Fibroblast of lung (primary cell): Measurements from ENCODE around the gene ZP3. TPM values are rescaled to one million over a fixed set of nuclear protein-coding genes. Genes with fewer than 3 reads are reported as not detected.

Experiments used
- DNase-seq, 2 donors: peaks; one replicate each; pipeline versions ENCODE4 v3.0.0 to v3.0.0-alpha.2; 2010; ENCODE audit warnings: low read depth in 2 of 2
- H2AFZ ChIP-seq: 2 replicates; pipeline ENCODE4 v1.5.1; 2012; ENCODE audit warnings: low read length, control low read depth, inconsistent platforms
- H3K27ac ChIP-seq: 2 replicates; pipeline ENCODE4 v1.5.1; 2011; ENCODE audit warnings: low read length, control low read depth; ENCODE audit not compliant: insufficient read depth
- H3K27me3 ChIP-seq: 2 replicates; pipeline ENCODE4 v1.5.1; 2011; ENCODE audit warnings: mild to moderate bottlenecking, low read length; ENCODE audit not compliant: control insufficient read depth, insufficient read depth
- H3K36me3 ChIP-seq: 2 replicates; pipeline ENCODE4 v1.5.1; 2011; ENCODE audit warnings: low read length; ENCODE audit not compliant: control insufficient read depth, insufficient read depth
- H3K4me1 ChIP-seq: 2 replicates; pipeline ENCODE4 v1.5.1; 2011; ENCODE audit warnings: low read length; ENCODE audit not compliant: control insufficient read depth, insufficient read depth; ENCODE audit errors: extremely low read depth
- H3K4me2 ChIP-seq: 2 replicates; pipeline ENCODE4 v1.5.1; 2011; ENCODE audit warnings: low read length, control low read depth; ENCODE audit not compliant: insufficient read depth; ENCODE audit errors: extremely low read depth
- H3K4me3 ChIP-seq, 4 experiments: fragments of 200-600 bp in 1 of 4; sonication (generic) in 1 of 4; replicated peaks in 1 of 4; 2 replicates each; pipeline ENCODE4 v1.5.1; 2011 to 2016; ENCODE audit warnings: low read length in 4 of 4, low read depth in 3 of 4, mild to moderate bottlenecking in 3 of 4, control low read depth in 2 of 4, inconsistent platforms in 1 of 4, mixed read lengths in 1 of 4; ENCODE audit not compliant: insufficient read depth in 1 of 4; ENCODE audit errors: control extremely low read depth in 1 of 4
- H3K79me2 ChIP-seq: 2 replicates; pipeline ENCODE4 v1.5.1; 2012; ENCODE audit warnings: mild to moderate bottlenecking, low read length, inconsistent platforms; ENCODE audit not compliant: control insufficient read depth, insufficient read depth
- H3K9ac ChIP-seq: 2 replicates; pipeline ENCODE4 v1.5.1; 2011; ENCODE audit warnings: mild to moderate bottlenecking, low read length, control low read depth; ENCODE audit not compliant: insufficient read depth
- H3K9me3 ChIP-seq: 2 replicates; pipeline ENCODE4 v1.5.1; 2012; ENCODE audit warnings: low read depth, low read length; ENCODE audit not compliant: control insufficient read depth, insufficient read depth
- H4K20me1 ChIP-seq: 2 replicates; pipeline ENCODE4 v1.5.1; 2011; ENCODE audit warnings: low read length; ENCODE audit not compliant: control insufficient read depth, insufficient read depth; ENCODE audit errors: extremely low read depth
- EZH2 ChIP-seq: IDR thresholded peaks from 2 replicates; pipeline ENCODE4 v1.5.1; 2012; ENCODE audit warnings: low read length, control low read depth, mild to moderate bottlenecking; ENCODE audit errors: missing control alignments
- polyA plus RNA-seq, 2 donors: library from polyadenylated mRNA; depleted of rRNA in 1 of 2; stranded (reverse) in 1 of 2; unstranded in 1 of 2; fragments of >200 nt; gene quantifications; 2 replicates each; pipeline ENCODE4 v1.2.1, GENCODE V29; 2011 to 2012; ENCODE audit warnings: missing spikeins in 1 of 2
- total RNA-seq: library from RNA; depleted of rRNA; stranded (reverse); fragments of >200 nt; gene quantifications from 2 replicates; pipeline ENCODE4 v1.2.1, GENCODE V29; 2014
- TF ChIP-seq, protein P1 (sequence below), 2 donors: IDR thresholded peaks in 1 of 2; conservative IDR thresholded peaks in 1 of 2; 1 replicate in 1 of 2; 2 replicates in 1 of 2; pipeline ENCODE4 v1.5.1; 2011 to 2012; ENCODE audit warnings: low read length in 2 of 2, control low read depth in 1 of 2, inconsistent platforms in 1 of 2, low read depth in 1 of 2, mild to moderate bottlenecking in 1 of 2

Gene ZP3
- total and polyA plus RNA-seq, 2 donors (not counting 1 experiment from before 2014, with no cell fraction given), result 1.4 to 2.6 TPM

- H2AFZ ChIP-seq, result no peak overlapping the region
- H3K4me3 ChIP-seq, result peak overlapping the region in 2 of 4 experiments; percentile 16 to 44
- peaks cover 9% of the 10 kb centered on the region for H3K4me1 ChIP-seq
- H3K27me3 ChIP-seq, result no peaks in the 10 kb centered on the region
- peak overlapping the region; percentile 92 for H3K27ac ChIP-seq
- DNase-seq, result no peak
- H3K79me2 ChIP-seq, result no peaks in the 10 kb centered on the region
- H3K9me3 ChIP-seq, result no peaks in the 10 kb centered on the region
- no peak for TF ChIP-seq EZH2
- TF ChIP-seq, protein P1, sequence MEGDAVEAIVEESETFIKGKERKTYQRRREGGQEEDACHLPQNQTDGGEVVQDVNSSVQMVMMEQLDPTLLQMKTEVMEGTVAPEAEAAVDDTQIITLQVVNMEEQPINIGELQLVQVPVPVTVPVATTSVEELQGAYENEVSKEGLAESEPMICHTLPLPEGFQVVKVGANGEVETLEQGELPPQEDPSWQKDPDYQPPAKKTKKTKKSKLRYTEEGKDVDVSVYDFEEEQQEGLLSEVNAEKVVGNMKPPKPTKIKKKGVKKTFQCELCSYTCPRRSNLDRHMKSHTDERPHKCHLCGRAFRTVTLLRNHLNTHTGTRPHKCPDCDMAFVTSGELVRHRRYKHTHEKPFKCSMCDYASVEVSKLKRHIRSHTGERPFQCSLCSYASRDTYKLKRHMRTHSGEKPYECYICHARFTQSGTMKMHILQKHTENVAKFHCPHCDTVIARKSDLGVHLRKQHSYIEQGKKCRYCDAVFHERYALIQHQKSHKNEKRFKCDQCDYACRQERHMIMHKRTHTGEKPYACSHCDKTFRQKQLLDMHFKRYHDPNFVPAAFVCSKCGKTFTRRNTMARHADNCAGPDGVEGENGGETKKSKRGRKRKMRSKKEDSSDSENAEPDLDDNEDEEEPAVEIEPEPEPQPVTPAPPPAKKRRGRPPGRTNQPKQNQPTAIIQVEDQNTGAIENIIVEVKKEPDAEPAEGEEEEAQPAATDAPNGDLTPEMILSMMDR (conservative IDR thresholded peaks at IDR 0.05 in 1 of 2, IDR thresholded peaks at IDR 0.05 in 1 of 2; ENCODE audit: low read depth in 1 of 2, low read length in 2 of 2), result no peak
- H3K4me2 ChIP-seq, result no peak overlapping the region
- H3K9ac ChIP-seq, result peak overlapping the region; percentile 65
- no peaks in the 10 kb centered on the region for H3K36me3 ChIP-seq
- no peaks in the 10 kb centered on the region for H4K20me1 ChIP-seq
These were observed 44.2 kb upstream of the ZP3 start for GRCh38 chr7:76380623-76380966.

- Histone ChIP-seq H3K4me1 (peaks cover 10% of the 10 kb centered on the region), H3K4me3 (no peak overlapping the region), H3K27ac (no peak overlapping the region), H4K20me1 (no peaks in the 10 kb centered on the region), H2AFZ (no peak overlapping the region), H3K27me3 (no peaks in the 10 kb centered on the region), H3K9ac (no peak overlapping the region), H3K4me2 (no peak overlapping the region), H3K79me2 (no peaks in the 10 kb centered on the region), H3K9me3 (no peaks in the 10 kb centered on the region), H3K36me3 (no peaks in the 10 kb centered on the region)
- DNase-seq, result no peak
- TF ChIP-seq, protein P1 (conservative IDR thresholded peaks at IDR 0.05 in 1 of 2, IDR thresholded peaks at IDR 0.05 in 1 of 2; ENCODE audit: low read depth in 1 of 2, low read length in 2 of 2), result peak; percentile 5 to 21
- no peak for TF ChIP-seq EZH2
These were observed 42.9 kb upstream of the ZP3 start for GRCh38 chr7:76381814-76382213.

- peaks cover 10% of the 10 kb centered on the region for H3K4me1 ChIP-seq
- no peaks in the 10 kb centered on the region for H3K27me3 ChIP-seq
- TF ChIP-seq EZH2, result no peak
- TF ChIP-seq, protein P1 (conservative IDR thresholded peaks at IDR 0.05 in 1 of 2, IDR thresholded peaks at IDR 0.05 in 1 of 2; ENCODE audit: low read depth in 1 of 2, low read length in 2 of 2), result no peak
- no peaks in the 10 kb centered on the region for H4K20me1 ChIP-seq
- no peak overlapping the region for H3K27ac ChIP-seq
- peak overlapping the region; percentile 26 for H2AFZ ChIP-seq
- no peaks in the 10 kb centered on the region for H3K9me3 ChIP-seq
- H3K79me2 ChIP-seq, result no peaks in the 10 kb centered on the region
- peak in 1 of 2 donors; percentile 26 for DNase-seq
- H3K9ac ChIP-seq, result no peak overlapping the region
- no peak overlapping the region for H3K4me2 ChIP-seq
- no peak overlapping the region for H3K4me3 ChIP-seq
- H3K36me3 ChIP-seq, result no peaks in the 10 kb centered on the region
These were observed 41.4 kb upstream of the ZP3 start for GRCh38 chr7:76383089-76383944.
